Measurements from ENCODE around the gene HYAL2. TPM values are rescaled to one million over a fixed set of nuclear protein-coding genes. Genes with fewer than 3 reads are reported as not detected.

HYAL2 gene
- total RNA-seq, 2 experiments from 2014 or later = 4.8 to 5.7 TPM

- H3K27ac Mint-ChIP-seq = peak within 1 kb of the TSS; percentile 97
- peaks cover 21% of the 10 kb centered on the region for H3K36me3 Mint-ChIP-seq
- H3K27me3 Mint-ChIP-seq = no peaks in the 10 kb centered on the region
- H3K4me1 Mint-ChIP-seq (ENCODE audit: low read depth) = peaks cover 62% of the 10 kb centered on the region
- CTCF ChIA-PET = interaction anchor here (0.7 to 4.9 kb wide), 10 partner anchors 10 to 265 kb away, joined by 3 to 39 read pairs (median 5); partner anchors contain the start of genes HYAL3, NAA80 and RASSF1
- H3K9me3 Mint-ChIP-seq = no peaks in the 10 kb centered on the region
- H3K4me3 Mint-ChIP-seq = peak within 1 kb of the TSS; percentile 94
- peak; percentile 100 for DNase-seq
- POLR2A ChIA-PET = interaction anchor here (0.9 to 5.7 kb wide), 9 partner anchors 9 to 220 kb away, joined by 3 to 93 read pairs (median 3); partner anchors contain the start of genes C3orf18, HEMK1, HYAL3 and NAA80
- intact Hi-C loops (cut with micrococcal nuclease) = loop anchor here (1.0 to 10.0 kb wide), 6 partner anchors 9 to 1154 kb away; partner anchors contain the start of genes CISH, DCAF1, RBM15B and TMEM115
Measured at GRCh38 chr3:50350527-50351322, 28.2 kb upstream of the HYAL2 start, which contains the start of the genes CYB561D2 and NPRL2. CYB561D2 (plus strand) TSS chr3:50350862; CDS start chr3:50351434, 572 bp downstream. NPRL2 (minus strand) TSS chr3:50350775; CDS start chr3:50350652, 123 bp downstream.

DNA sequence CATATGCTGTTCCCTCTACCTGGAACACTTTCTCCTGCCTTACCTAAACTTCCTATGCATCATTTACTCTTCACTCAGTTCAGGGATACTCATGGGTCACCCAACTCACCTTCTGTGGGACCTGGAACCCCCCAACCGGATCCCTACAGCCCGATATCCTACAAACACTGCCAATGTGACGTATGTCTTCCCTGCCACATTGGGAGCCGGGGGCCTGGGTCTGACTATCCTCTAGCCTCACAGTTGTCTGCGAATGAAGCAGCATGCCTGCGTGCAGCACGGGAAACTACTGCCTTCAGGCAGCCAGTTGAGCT, 27.6 kb upstream of the HYAL2 start:
- Mint-ChIP-seq H3K4me1 (ENCODE audit: low read depth) (peaks cover 57% of the 10 kb centered on the region), H3K27ac (peak overlapping the region; percentile 97), H3K9me3 (no peaks in the 10 kb centered on the region), H3K36me3 (peaks cover 18% of the 10 kb centered on the region), H3K27me3 (no peaks in the 10 kb centered on the region), H3K4me3 (peak overlapping the region; percentile 94)
- intact Hi-C loops (cut with micrococcal nuclease) = loop anchor here (1.0 to 10.0 kb wide), 5 partner anchors 13 to 1155 kb away; partner anchors contain the start of genes CISH, DCAF1 and RBM15B
- CTCF ChIA-PET = interaction anchor here (1.0 to 4.9 kb wide), 9 partner anchors 10 to 266 kb away, joined by 3 to 39 read pairs (median 5); partner anchors contain the start of genes HYAL3, NAA80 and RASSF1
- DNase-seq = no peak
- POLR2A ChIA-PET = interaction anchor here (0.9 to 5.7 kb wide), 8 partner anchors 8 to 221 kb away, joined by 3 to 93 read pairs (median 4); partner anchors contain the start of genes C3orf18, HYAL3, NAA80 and RASSF1

- POLR2A ChIA-PET = interaction anchor here (1.2 to 5.7 kb wide), 3 partner anchors 9 to 222 kb away, joined by 3 to 93 read pairs (median 4); partner anchors contain the start of genes HEMK1 and RASSF1
- Mint-ChIP-seq H3K4me3 (no peak overlapping the region), H3K27ac (peak overlapping the region; percentile 38), H3K36me3 (peaks cover 14% of the 10 kb centered on the region), H3K4me1 (ENCODE audit: low read depth) (peaks cover 51% of the 10 kb centered on the region), H3K9me3 (no peaks in the 10 kb centered on the region), H3K27me3 (no peaks in the 10 kb centered on the region)
- DNase-seq = peak; percentile 83
- CTCF ChIA-PET = interaction anchor here (0.7 to 4.9 kb wide), 10 partner anchors 10 to 269 kb away, joined by 3 to 39 read pairs (median 4); partner anchors contain the start of gene TMEM115
- intact Hi-C loops (cut with micrococcal nuclease) = loop anchor here (1.0 kb wide), 1 partner anchor 195 kb away; no protein-coding TSS in a partner anchor
Measured at GRCh38 chr3:50347187-50347813, 24.8 kb upstream of the HYAL2 start.

DNA sequence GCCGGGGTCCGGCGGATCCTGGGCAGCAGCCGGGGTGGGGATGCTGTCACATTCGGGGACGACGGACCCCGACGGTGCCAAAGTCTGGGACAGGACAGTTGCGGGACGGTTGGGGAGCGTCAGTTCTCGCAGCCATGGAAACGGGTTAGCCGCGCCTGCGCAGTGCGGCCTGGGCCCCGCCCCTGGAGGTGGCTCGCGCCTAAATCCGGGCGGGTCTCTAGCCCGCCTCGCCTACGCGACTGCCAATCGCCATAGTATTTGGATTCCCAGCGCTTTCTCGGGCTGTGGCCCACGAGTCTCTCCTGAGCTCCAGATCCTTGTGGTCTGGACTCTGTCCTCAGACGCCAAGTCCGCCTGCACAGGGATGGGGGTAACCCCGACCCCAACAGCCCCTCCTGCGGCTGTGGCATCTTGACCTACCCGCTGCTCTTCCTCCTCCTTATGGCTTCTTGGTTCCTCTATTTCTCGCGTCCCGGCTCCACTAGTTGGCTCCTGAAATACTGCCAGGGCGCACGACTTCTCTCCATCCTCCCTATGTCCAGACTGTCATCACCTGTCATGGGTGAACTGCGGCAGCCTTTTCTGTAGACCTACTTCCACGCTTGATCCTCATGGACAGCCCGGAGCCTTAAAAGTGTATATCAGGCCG, 23.2 kb upstream of the HYAL2 start, which contains the start of gene ZMYND10:
Gene ZMYND10, minus strand, starts transcription at position 147 of the 649 bp plus-strand sequence. CDS start 153 bp downstream, outside the sequence.
- ChIA-PET POLR2A (interaction anchor here (1.0 to 5.7 kb wide), 2 partner anchors 7 to 227 kb away, joined by 3 to 93 read pairs; partner anchors contain the start of gene RASSF1), CTCF (interaction anchor here (1.0 to 1.3 kb wide), 2 partner anchors 38 to 197 kb away, joined by 3 to 4 read pairs; no protein-coding TSS in a partner anchor)
- Mint-ChIP-seq H3K27me3 (no peaks in the 10 kb centered on the region), H3K4me3 (peak within 1 kb of the TSS; percentile 53), H3K9me3 (no peaks in the 10 kb centered on the region), H3K36me3 (peaks cover 14% of the 10 kb centered on the region), H3K4me1 (ENCODE audit: low read depth) (peaks cover 46% of the 10 kb centered on the region), H3K27ac (no peak within 1 kb of the TSS)
- intact Hi-C loops (cut with micrococcal nuclease) = no loop called here
- peak; percentile 85 for DNase-seq

- intact Hi-C loops (cut with micrococcal nuclease) = no loop called here
Measured at GRCh38 chr3:50345008-50345407, 22.5 kb upstream of the HYAL2 start.

GRCh38 chr3:50342813-50343633, 20.5 kb upstream of the HYAL2 start:
- intact Hi-C loops (cut with micrococcal nuclease) = loop anchor here (5.0 kb wide), 1 partner anchor 259 kb away; no protein-coding TSS in a partner anchor
- H3K9me3 Mint-ChIP-seq = no peaks in the 10 kb centered on the region
- CTCF ChIA-PET = interaction anchor here (1.1 to 1.4 kb wide), 2 partner anchors 11 to 21 kb away, joined by 4 to 5 read pairs; no protein-coding TSS in a partner anchor
- H3K4me1 Mint-ChIP-seq (ENCODE audit: low read depth) = peaks cover 34% of the 10 kb centered on the region
- no peak overlapping the region for H3K4me3 Mint-ChIP-seq
- H3K36me3 Mint-ChIP-seq = peaks cover 23% of the 10 kb centered on the region
- no peak overlapping the region for H3K27ac Mint-ChIP-seq
- POLR2A ChIA-PET = no interaction called here
- H3K27me3 Mint-ChIP-seq = no peaks in the 10 kb centered on the region
- no peak for DNase-seq

More at GRCh38 chr3:50345008-50345407, 22.5 kb upstream of the HYAL2 start:
- DNase-seq = no peak
- Mint-ChIP-seq H3K4me1 (ENCODE audit: low read depth) (peaks cover 41% of the 10 kb centered on the region), H3K36me3 (peaks cover 15% of the 10 kb centered on the region), H3K27ac (no peak overlapping the region), H3K27me3 (no peaks in the 10 kb centered on the region), H3K4me3 (no peak overlapping the region), H3K9me3 (no peaks in the 10 kb centered on the region)
- POLR2A ChIA-PET = no interaction called here
- CTCF ChIA-PET = interaction anchor here (1.0 to 1.1 kb wide), 2 partner anchors 12 to 197 kb away, joined by 3 to 4 read pairs; no protein-coding TSS in a partner anchor

- peaks cover 27% of the 10 kb centered on the region for H3K4me1 Mint-ChIP-seq (ENCODE audit: low read depth)
Measured at GRCh38 chr3:50341996-50342650, 19.6 kb upstream of the HYAL2 start.

DNA sequence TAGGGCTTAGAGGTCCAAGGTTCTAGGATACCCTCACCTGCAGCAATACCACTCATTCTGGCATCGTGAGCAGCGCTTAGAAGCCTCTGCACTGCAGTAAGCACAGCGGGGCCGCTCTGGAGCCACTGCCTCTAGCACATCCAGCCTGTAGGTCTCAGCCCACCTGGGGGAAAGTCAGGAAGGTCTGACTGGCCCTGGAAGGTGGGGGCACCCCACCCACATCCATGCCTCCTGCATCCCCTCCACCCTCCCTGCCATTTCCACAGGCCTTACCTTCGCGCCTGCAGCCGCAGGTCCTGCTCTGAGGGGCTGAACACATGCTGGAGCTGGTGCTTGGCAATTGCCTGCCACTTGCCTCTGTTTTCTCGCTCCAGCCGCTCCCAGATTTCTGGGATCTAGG, 19.0 kb upstream of the HYAL2 start:
- no peaks in the 10 kb centered on the region for H3K27me3 Mint-ChIP-seq
- ChIA-PET CTCF (interaction anchor here (0.9 to 1.7 kb wide), 3 partner anchors 12 to 49 kb away, joined by 3 to 7 read pairs (median 4); partner anchors contain the start of gene IFRD2), POLR2A (interaction anchor here (0.6 to 6.5 kb wide), 6 partner anchors 7 to 264 kb away, joined by 3 to 93 read pairs (median 6); partner anchors contain the start of genes CYB561D2, HYAL3, NAA80 and NPRL2)
- H3K36me3 Mint-ChIP-seq = peaks cover 24% of the 10 kb centered on the region
- H3K4me1 Mint-ChIP-seq (ENCODE audit: low read depth) = peaks cover 27% of the 10 kb centered on the region
- no peaks in the 10 kb centered on the region for H3K9me3 Mint-ChIP-seq
- DNase-seq = peak; percentile 31
- intact Hi-C loops (cut with micrococcal nuclease) = loop anchor here (5.0 kb wide), 1 partner anchor 261 kb away; no protein-coding TSS in a partner anchor
- H3K4me3 Mint-ChIP-seq = peak overlapping the region; percentile 97
- H3K27ac Mint-ChIP-seq = peak overlapping the region; percentile 92

More at GRCh38 chr3:50341996-50342650, 19.6 kb upstream of the HYAL2 start:
- H3K4me3 Mint-ChIP-seq = peak overlapping the region; percentile 97
- no peak for DNase-seq
- H3K9me3 Mint-ChIP-seq = no peaks in the 10 kb centered on the region
- no peaks in the 10 kb centered on the region for H3K27me3 Mint-ChIP-seq
- ChIA-PET POLR2A (interaction anchor here (0.8 kb wide), 1 partner anchor 9 kb away, joined by 3 read pairs; the partner anchor contains the start of genes CYB561D2 and NPRL2), CTCF (interaction anchor here (1.1 kb wide), 1 partner anchor 21 kb away, joined by 5 read pairs; no protein-coding TSS in a partner anchor)
- no peak overlapping the region for H3K27ac Mint-ChIP-seq
- peaks cover 22% of the 10 kb centered on the region for H3K36me3 Mint-ChIP-seq
- intact Hi-C loops (cut with micrococcal nuclease) = loop anchor here (5.0 kb wide), 1 partner anchor 260 kb away; no protein-coding TSS in a partner anchor

DNA sequence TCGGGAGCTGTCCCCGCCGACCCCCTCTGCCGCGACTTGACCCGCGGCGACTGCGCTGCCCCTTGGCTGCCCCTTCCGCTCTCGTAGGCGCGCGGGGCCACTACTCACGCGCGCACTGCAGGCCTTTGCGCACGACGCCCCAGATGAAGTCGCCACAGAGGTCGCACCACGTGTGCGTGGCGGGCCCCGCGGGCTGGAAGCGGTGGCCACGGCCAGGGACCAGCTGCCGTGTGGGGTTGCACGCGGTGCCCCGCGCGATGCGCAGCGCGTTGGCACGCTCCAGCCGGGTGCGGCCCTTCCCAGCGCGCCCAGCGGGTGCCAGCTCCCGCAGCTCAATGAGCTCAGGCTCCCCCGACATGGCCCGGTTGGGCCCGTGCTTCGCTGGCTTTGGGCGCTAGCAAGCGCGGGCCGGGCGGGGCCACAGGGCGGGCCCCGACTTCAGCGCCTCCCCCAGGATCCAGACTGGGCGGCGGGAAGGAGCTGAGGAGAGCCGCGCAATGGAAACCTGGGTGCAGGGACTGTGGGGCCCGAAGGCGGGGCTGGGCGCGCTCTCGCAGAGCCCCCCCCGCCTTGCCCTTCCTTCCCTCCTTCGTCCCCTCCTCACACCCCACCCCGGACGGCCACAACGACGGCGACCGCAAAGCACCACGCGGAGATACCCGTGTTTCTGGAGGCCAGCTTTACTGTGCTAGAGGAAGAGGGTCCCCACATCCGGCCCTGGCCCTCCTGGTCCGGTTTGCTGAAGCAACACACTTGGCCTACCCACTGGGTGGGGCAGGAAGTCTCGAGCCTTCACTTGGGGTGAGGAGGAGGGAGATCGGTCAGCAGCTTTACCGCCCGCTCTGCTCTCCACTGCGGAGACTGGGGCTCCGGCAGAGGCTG, 18.1 kb upstream of the HYAL2 start, which contains the start of gene RASSF1:
Gene RASSF1, minus strand, starts transcription at position 389 of the 882 bp plus-strand sequence. Its CDS starts 31 bp downstream, at position 358.
- DNase-seq = peak; percentile 83
- POLR2A ChIA-PET = interaction anchor here (0.6 to 6.5 kb wide), 10 partner anchors 8 to 1716 kb away, joined by 3 to 93 read pairs (median 6); partner anchors contain the start of genes CYB561D2, DUSP7, HYAL3 and NAA80
- Mint-ChIP-seq H3K4me3 (peak within 1 kb of the TSS; percentile 97), H3K4me1 (ENCODE audit: low read depth) (peaks cover 30% of the 10 kb centered on the region), H3K27ac (peak within 1 kb of the TSS; percentile 92), H3K36me3 (peaks cover 31% of the 10 kb centered on the region), H3K9me3 (no peaks in the 10 kb centered on the region), H3K27me3 (no peaks in the 10 kb centered on the region)
- intact Hi-C loops (cut with micrococcal nuclease) = loop anchor here (5.0 kb wide), 1 partner anchor 262 kb away; no protein-coding TSS in a partner anchor
- CTCF ChIA-PET = interaction anchor here (0.9 to 1.7 kb wide), 5 partner anchors 8 to 48 kb away, joined by 3 to 7 read pairs (median 4); partner anchors contain the start of genes CYB561D2, IFRD2 and NPRL2

Measured in activated CD4-positive, alpha-beta memory T cell treated with anti-CD3 and anti-CD28 coated beads for 36 hours (primary cell).